ES-I3 (cell line): ENCODE measurements around the gene SMURF2.
"Not testable (repeated sequence)": the region's sequence is repeated elsewhere in the genome, so short reads cannot be mapped to it uniquely, and the experiment has no call there.

Source experiments
- H3K36me3 ChIP-seq: 2 replicates; pipeline ENCODE4 v1.6.1; 2013; ENCODE audit warnings: mild to moderate bottlenecking, low read length, control low read depth, moderate library complexity; ENCODE audit not compliant: insufficient read depth
- H3K4me1 ChIP-seq: 2 replicates; pipeline ENCODE4 v1.6.1; 2013; ENCODE audit warnings: mild to moderate bottlenecking, control low read depth, low read length; ENCODE audit not compliant: insufficient read depth
- H3K9ac ChIP-seq: 2 replicates; pipeline ENCODE4 v1.6.1; 2013; ENCODE audit warnings: low read depth, mild to moderate bottlenecking, low read length, moderate library complexity
- H3K9me3 ChIP-seq: 2 replicates; pipeline ENCODE4 v1.6.1; 2013; ENCODE audit warnings: mild to moderate bottlenecking, low read length, moderate library complexity; ENCODE audit not compliant: control insufficient read depth, insufficient read depth

The SMURF2 gene

DNA sequence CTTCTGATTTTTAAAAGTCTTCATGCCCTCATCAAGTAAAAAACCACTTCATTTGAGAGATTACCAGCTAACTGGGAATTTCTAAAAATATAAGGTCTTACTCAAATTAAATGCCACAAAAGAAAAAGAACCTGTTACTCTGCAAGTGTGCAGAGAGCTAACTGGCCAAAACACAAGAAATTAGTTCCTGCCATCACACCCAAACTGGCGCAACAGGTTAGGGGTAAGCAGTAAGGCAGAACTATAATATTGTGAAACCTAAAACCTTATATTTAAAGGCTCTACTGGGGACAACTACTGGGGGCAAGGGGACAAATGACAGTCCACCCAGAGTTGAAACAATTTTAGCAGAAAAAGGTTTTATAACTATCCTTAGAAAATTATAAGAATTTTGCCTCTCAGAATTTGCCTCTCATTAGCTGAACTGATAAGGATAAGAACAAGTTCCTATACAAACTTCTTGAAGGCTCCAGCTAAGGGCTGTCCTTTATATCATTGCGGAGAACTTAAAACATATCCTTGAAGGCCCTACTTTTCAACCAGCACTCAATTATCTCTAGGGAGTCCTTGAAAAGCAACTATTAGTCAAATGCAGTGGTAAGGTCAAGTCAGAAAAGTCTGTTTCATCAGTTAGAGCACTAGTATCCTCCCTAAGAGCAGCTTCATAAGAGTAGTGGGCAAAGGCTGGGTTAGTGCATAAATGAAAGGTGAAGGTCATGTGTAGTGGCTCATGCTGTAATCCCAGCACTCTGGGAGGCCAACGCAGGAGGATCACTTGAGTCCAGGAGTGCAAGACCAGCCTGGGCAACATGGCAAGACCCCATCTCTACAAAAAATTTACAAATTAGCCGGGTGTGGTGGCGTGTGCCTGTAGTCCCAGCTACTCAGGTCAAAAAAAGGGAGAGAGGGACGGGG is 31.5 kb downstream of the SMURF2 start:
- peaks cover 8% of the 10 kb centered on the region; the same call in 1 of the 2 replicates for H3K4me1 ChIP-seq
- no peak overlapping the region for H3K9ac ChIP-seq

DNA sequence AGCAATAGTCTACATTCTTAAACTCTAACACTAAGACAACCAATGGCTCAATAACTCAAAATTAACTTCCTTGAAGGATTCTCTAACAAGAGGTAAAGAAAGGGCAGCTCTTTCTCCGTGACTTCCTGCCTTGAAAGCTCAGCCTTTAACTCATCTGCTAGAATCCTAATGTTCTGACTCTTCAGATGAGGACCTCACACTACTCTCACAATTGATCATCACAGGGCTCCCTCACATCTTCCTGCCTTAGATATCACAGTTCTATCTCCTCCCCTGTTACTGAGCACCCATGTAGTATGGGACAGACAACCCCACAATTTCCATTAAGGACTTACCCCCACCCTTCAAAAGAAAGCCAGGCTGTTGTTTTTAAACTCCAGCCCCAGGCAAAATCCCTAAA is 33.5 kb downstream of the SMURF2 start:
- H3K9me3 ChIP-seq: no peaks in the 10 kb centered on the region
- no peak overlapping the region for H3K9ac ChIP-seq
- H3K36me3 ChIP-seq: no peaks in the 10 kb centered on the region
- H3K4me1 ChIP-seq: peaks cover 8% of the 10 kb centered on the region; the same call in 1 of the 2 replicates

More for the DNA sequence above, 31.5 kb downstream of the SMURF2 start:
- no peaks in the 10 kb centered on the region for H3K36me3 ChIP-seq
- no peaks in the 10 kb centered on the region for H3K9me3 ChIP-seq

- Histone ChIP-seq H3K9ac (no peak overlapping the region), H3K4me1 (peaks cover 8% of the 10 kb centered on the region; the same call in 1 of the 2 replicates), H3K9me3 (no peaks in the 10 kb centered on the region), H3K36me3 (no peaks in the 10 kb centered on the region)
Observed at GRCh38 chr17:64627797-64628196, 34.3 kb downstream of the SMURF2 start.

- Histone ChIP-seq H3K4me1 (peaks cover 8% of the 10 kb centered on the region; the same call in 1 of the 2 replicates), H3K9ac (no peak overlapping the region), H3K9me3 (no peaks in the 10 kb centered on the region), H3K36me3 (no peaks in the 10 kb centered on the region)
Observed at GRCh38 chr17:64626827-64627226, 35.3 kb downstream of the SMURF2 start.

DNA sequence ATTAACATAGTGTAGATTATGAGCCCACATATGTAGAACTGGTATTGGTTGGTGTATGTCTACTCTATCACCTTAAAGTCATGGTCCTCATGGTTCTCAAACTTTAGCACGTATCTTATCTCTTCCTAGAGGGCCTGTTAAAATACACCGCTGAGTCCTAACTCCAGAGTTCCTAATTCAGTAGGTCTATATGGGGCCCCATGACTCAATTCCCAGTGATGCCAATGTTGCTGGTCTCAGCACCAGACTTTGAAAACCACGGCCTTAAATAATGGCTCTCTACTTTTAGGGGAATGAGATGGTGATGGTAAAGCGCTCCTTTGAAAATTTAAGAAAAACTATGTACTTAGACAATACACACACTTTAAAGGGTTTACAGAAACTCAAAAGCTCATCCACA is 36.6 kb downstream of the SMURF2 start:
- Histone ChIP-seq H3K4me1 (peaks cover 8% of the 10 kb centered on the region; the same call in 1 of the 2 replicates), H3K9ac (no peak overlapping the region), H3K9me3 (no peaks in the 10 kb centered on the region), H3K36me3 (no peaks in the 10 kb centered on the region)

DNA sequence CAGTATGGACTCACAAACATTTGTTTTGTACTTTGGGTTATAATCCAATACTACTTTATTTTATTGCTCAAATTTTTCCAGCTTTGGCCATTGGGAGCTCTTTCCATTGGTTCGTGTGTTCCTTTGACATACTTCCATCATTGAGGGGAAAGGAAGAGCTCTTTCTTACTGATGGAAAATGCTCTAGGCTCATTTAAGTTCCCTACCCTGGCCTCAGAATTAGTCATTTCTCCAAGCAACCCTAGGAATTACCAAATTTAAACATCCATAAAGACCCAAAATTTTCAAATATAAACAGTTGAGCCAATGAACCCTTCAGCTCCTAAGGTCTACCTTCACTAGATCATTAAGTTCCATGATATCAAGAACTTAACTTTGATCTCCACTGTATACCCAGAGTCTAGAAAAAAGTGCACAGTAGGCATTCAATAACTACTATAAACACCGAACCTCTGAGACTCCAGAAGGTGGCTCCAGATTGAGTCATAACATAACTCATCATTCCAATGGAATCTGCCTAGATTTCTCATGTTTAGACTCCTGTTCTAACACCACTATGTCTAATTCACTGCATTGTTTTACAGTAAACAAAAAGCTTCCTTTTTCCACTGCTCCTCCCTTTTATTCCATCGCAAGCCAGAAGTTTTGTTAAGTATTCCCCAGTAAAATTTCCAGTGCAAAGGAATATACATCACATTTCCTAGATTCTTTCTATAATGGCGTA is 39.0 kb downstream of the SMURF2 start:
- Histone ChIP-seq H3K9ac (no peak overlapping the region), H3K4me1 (no peaks in the 10 kb centered on the region), H3K36me3 (no peaks in the 10 kb centered on the region), H3K9me3 (no peaks in the 10 kb centered on the region)

GRCh38 chr17:64621772-64622171 is 40.3 kb downstream of the SMURF2 start:
- H3K4me1 ChIP-seq: no peaks in the 10 kb centered on the region
- H3K36me3 ChIP-seq: no peaks in the 10 kb centered on the region
- no peak overlapping the region for H3K9ac ChIP-seq
- no peaks in the 10 kb centered on the region for H3K9me3 ChIP-seq

GRCh38 chr17:64618848-64619247 is 43.3 kb downstream of the SMURF2 start:
- no peaks in the 10 kb centered on the region for H3K4me1 ChIP-seq

DNA sequence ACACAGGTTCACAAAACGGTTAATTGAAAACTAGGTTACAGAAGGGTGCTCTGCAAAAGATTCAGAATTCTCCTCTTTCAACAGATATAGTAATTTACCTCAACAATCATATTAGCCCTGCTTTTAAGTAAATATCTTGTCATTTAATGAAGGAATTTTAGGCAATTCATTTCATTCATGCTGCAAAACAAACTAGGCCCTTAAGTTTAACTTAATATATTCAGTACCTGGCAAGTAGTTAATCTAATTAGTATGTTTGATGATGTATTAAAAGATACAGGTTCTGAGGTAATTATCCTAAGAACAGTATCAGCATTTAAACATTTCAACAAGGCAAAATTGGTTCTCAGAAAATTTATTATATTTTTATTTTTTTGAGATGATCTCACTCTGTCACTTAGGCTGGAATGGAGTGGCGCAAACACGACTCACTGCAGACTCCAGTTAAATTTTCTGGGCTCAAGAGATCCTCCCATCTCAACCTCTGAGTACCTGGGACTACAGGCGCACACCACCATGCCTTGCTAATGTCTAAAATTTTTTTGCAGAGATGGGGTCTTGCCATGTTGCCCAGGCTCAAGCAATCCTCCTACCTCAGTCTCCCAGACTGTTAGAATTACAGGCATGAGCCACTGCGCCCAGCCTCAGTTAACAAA is 44.9 kb downstream of the SMURF2 start:
- H3K4me1 ChIP-seq: no peaks in the 10 kb centered on the region

More at GRCh38 chr17:64618848-64619247, 43.3 kb downstream of the SMURF2 start:
- H3K36me3 ChIP-seq: no peaks in the 10 kb centered on the region
- no peak overlapping the region for H3K9ac ChIP-seq
- no peaks in the 10 kb centered on the region for H3K9me3 ChIP-seq

GRCh38 chr17:64615028-64615677 is 47.0 kb downstream of the SMURF2 start:
- no peak overlapping the region for H3K9ac ChIP-seq
- no peaks in the 10 kb centered on the region for H3K4me1 ChIP-seq
- no peaks in the 10 kb centered on the region for H3K9me3 ChIP-seq
- H3K36me3 ChIP-seq: no peaks in the 10 kb centered on the region

More for the DNA sequence above, 44.9 kb downstream of the SMURF2 start:
- Histone ChIP-seq H3K9ac (no peak overlapping the region), H3K9me3 (no peaks in the 10 kb centered on the region), H3K36me3 (no peaks in the 10 kb centered on the region)

DNA sequence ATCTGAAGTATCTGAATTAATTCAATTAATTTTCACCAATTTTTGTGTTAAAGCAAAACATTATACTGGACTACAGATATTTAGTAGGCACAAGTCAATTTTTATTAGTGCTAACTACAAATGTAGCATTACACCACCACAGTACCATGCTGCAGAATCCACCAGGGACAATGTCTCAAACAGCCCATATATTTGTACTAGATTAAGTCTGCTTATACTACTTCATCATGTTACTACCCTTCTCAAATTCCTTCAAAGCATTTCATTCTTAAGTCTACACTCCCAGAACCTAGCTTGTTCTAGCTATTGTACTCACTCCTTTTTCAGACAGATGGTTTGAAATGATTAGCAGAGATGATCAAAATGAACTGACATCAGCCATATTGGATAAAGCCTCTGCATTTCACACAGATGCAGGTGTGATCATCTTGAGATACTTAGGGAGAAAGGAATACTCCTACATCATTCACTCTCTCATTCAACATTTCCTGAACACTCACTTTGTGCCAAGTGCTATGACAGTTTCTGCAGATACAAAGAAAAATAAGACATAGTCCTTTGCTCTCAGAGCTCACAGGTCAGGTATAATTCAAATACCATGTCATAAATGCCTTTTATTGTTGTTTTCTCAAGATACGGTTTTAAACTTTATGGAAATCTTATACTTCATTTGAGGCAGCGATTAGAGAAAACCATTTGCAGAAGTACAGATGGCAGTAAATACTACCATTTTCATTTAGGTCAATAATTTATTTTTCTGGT is 47.7 kb downstream of the SMURF2 start:
- Histone ChIP-seq H3K9ac (no peak overlapping the region), H3K36me3 (no peaks in the 10 kb centered on the region), H3K9me3 (no peaks in the 10 kb centered on the region), H3K4me1 (no peaks in the 10 kb centered on the region)

DNA sequence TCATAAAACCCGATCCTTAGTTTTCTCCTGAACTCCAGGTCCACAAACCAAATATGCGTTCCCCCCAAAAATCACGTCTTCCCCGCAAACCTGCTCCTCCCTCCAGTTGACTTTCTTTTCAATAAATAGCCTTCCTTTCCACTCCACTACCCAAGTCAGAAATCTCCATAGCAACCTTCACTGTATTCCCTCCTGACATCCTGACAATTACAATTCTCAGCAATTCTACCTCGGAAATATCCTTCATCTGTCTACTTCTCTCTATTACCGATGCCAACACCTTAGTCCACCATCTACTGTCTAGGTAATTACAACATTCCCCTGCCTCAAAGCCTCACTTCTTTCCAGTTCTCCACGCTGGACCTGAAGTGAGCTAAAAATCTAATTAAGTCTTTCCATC is 50.7 kb downstream of the SMURF2 start:
- no peaks in the 10 kb centered on the region for H3K9me3 ChIP-seq

GRCh38 chr17:64610244-64610643 is 51.9 kb downstream of the SMURF2 start:
- not testable (repeated sequence) for H3K36me3 ChIP-seq, H3K9me3 ChIP-seq, H3K4me1 ChIP-seq, H3K9ac ChIP-seq

More for the DNA sequence above, 50.7 kb downstream of the SMURF2 start:
- no peak overlapping the region for H3K9ac ChIP-seq
- H3K4me1 ChIP-seq: no peaks in the 10 kb centered on the region
- no peaks in the 10 kb centered on the region for H3K36me3 ChIP-seq
